H1 (cell line): Measurements from ENCODE around the gene CYBA. TPM values are rescaled to one million over a fixed set of nuclear protein-coding genes. Genes with fewer than 3 reads are reported as not detected.
A peak's percentile ranks its signal among the peaks of the same experiment; 100 is the strongest.

Source experiments
- CTCF ChIA-PET: fragments of 300-600 bp; sonication (Branson Sonifier 250); formaldehyde crosslinking; loops from one replicate; lab custom pipeline; 2021; ENCODE audit not compliant: partially characterized antibody; lab: Charles Lee
- POLR2A ChIA-PET: fragments of 300-600 bp; sonication (Branson Sonifier 250); formaldehyde crosslinking; loops from one replicate; lab custom pipeline; 2021; ENCODE audit warnings: inconsistent platforms; ENCODE audit not compliant: partially characterized antibody; lab: Charles Lee
- DNase-seq, 2 experiments: peaks; one replicate each; pipeline versions ENCODE4 v3.0.0 to v3.0.0-alpha.2; 2010 to 2022; ENCODE audit warnings: low spot score in 2 of 2, low read depth in 1 of 2, mixed read lengths in 1 of 2
- FAIRE-seq: peaks from 2 replicates; lab custom pipeline; 2011; peaks lifted over from hg19 to GRCh38; lab: Jason Lieb, UNC
- H2AFZ ChIP-seq: 2 replicates; pipeline ENCODE4 v1.8.1; 2012; ENCODE audit warnings: low read length, inconsistent platforms
- H2AK5ac ChIP-seq: 2 replicates; pipeline ENCODE4 v1.6.1; 2013; ENCODE audit warnings: low read depth, low read length
- H2BK120ac ChIP-seq: replicated peaks from 2 replicates; pipeline ENCODE3; 2013; ENCODE audit warnings: low read depth, low read length, inconsistent platforms
- H2BK12ac ChIP-seq: 2 replicates; pipeline ENCODE4 v1.6.1; 2013; ENCODE audit warnings: low read depth, low read length
- H2BK15ac ChIP-seq: 2 replicates; pipeline ENCODE4 v1.6.1; 2013; ENCODE audit warnings: low read length
- H2BK20ac ChIP-seq: 2 replicates; pipeline ENCODE4 v1.6.1; 2013; ENCODE audit warnings: low read length
- H2BK5ac ChIP-seq: 2 replicates; pipeline ENCODE4 v1.6.1; 2013; ENCODE audit warnings: low read depth, low read length
- H3K14ac ChIP-seq: 2 replicates; pipeline ENCODE4 v1.6.1; 2013; ENCODE audit warnings: inconsistent platforms; ENCODE audit not compliant: insufficient read length
- H3K18ac ChIP-seq: 2 replicates; pipeline ENCODE4 v1.6.1; 2013; ENCODE audit warnings: low read length; ENCODE audit errors: extremely low read depth
- H3K23ac ChIP-seq: 2 replicates; pipeline ENCODE4 v1.6.1; 2013; ENCODE audit warnings: inconsistent platforms; ENCODE audit not compliant: insufficient read length
- H3K23me2 ChIP-seq: 2 replicates; pipeline ENCODE4 v1.6.1; 2013; ENCODE audit warnings: low read depth, low read length
- H3K27ac ChIP-seq: 2 replicates; pipeline ENCODE4 v1.6.1; 2011; ENCODE audit warnings: low read depth, low read length, inconsistent platforms
- H3K27me3 ChIP-seq, 4 experiments: replicated peaks in 1 of 4; 1 replicate in 1 of 4; 2 replicates in 3 of 4; pipeline versions ENCODE4 v1.6.1 to v1.8.1; 2011 to 2013; ENCODE audit warnings: low read length in 3 of 4, mild to moderate bottlenecking in 3 of 4, inconsistent platforms in 2 of 4, mixed read lengths in 2 of 4, moderate library complexity in 1 of 4; ENCODE audit not compliant: control insufficient read depth in 3 of 4, insufficient read depth in 3 of 4; ENCODE audit errors: extremely low read depth in 1 of 4
- H3K36me3 ChIP-seq, 4 experiments: 2 replicates each; pipeline versions ENCODE4 v1.6.1 to v1.8.1; 2011 to 2013; ENCODE audit warnings: mild to moderate bottlenecking in 4 of 4, low read length in 3 of 4, moderate library complexity in 2 of 4, control low read depth in 1 of 4, inconsistent platforms in 1 of 4; ENCODE audit not compliant: insufficient read depth in 4 of 4, control insufficient read depth in 2 of 4
- H3K4ac ChIP-seq: replicated peaks from 2 replicates; pipeline ENCODE3; 2013; ENCODE audit warnings: low read length, low read depth, mixed read lengths, inconsistent platforms; ENCODE audit not compliant: insufficient read length
- H3K4me1 ChIP-seq, 4 experiments: replicated peaks in 1 of 4; 1 replicate in 1 of 4; 2 replicates in 3 of 4; pipeline versions ENCODE4 v1.6.1 to v1.8.1; 2011 to 2013; ENCODE audit warnings: low read length in 3 of 4, inconsistent platforms in 2 of 4, mixed read lengths in 1 of 4; ENCODE audit not compliant: insufficient read depth in 4 of 4, control insufficient read depth in 3 of 4
- H3K4me2 ChIP-seq, 2 experiments: 2 replicates each; pipeline versions ENCODE4 v1.6.1 to v1.8.1; 2011 to 2013; ENCODE audit warnings: low read depth in 2 of 2, low read length in 2 of 2, control low read depth in 1 of 2, inconsistent platforms in 1 of 2, mild to moderate bottlenecking in 1 of 2; ENCODE audit not compliant: insufficient read depth in 1 of 2
- H3K4me3 ChIP-seq, 4 experiments: fragments of 200-600, 300-600 bp in 1 of 4; sonication (generic), shearing (Covaris generic), sonication (Bioruptor Twin) in 1 of 4; 2 replicates each; pipeline versions ENCODE4 v1.5.1 to v1.8.1; 2011 to 2016; ENCODE audit warnings: low read length in 4 of 4, low read depth in 3 of 4, control low read depth in 2 of 4, inconsistent platforms in 2 of 4, mild to moderate bottlenecking in 2 of 4, mixed read lengths in 1 of 4, moderate library complexity in 1 of 4; ENCODE audit not compliant: insufficient read depth in 2 of 4; ENCODE audit errors: extremely low read depth in 1 of 4
- H3K56ac ChIP-seq: replicated peaks from 2 replicates; pipeline ENCODE3; 2013; ENCODE audit warnings: low read depth, mild to moderate bottlenecking, mixed read lengths, low read length, inconsistent platforms; ENCODE audit not compliant: insufficient read length
- H3K79me1 ChIP-seq: 2 replicates; pipeline ENCODE4 v1.6.1; 2013; ENCODE audit warnings: low read depth, low read length, control low read depth
- H3K79me2 ChIP-seq, 2 experiments: 2 replicates each; pipeline versions ENCODE4 v1.6.1 to v1.8.1; 2012 to 2013; ENCODE audit warnings: low read length in 2 of 2, mild to moderate bottlenecking in 2 of 2, inconsistent platforms in 1 of 2; ENCODE audit not compliant: insufficient read depth in 2 of 2, control insufficient read depth in 1 of 2
- H3K9ac ChIP-seq, 4 experiments: replicated peaks in 1 of 4; 1 replicate in 1 of 4; 2 replicates in 3 of 4; pipeline versions ENCODE4 v1.6.1 to v1.8.1; 2011 to 2013; ENCODE audit warnings: low read depth in 3 of 4, low read length in 3 of 4, control low read depth in 2 of 4, mild to moderate bottlenecking in 2 of 4, moderate library complexity in 2 of 4, inconsistent platforms in 1 of 4; ENCODE audit errors: extremely low read depth in 1 of 4
- H3K9me3 ChIP-seq, 2 experiments: 2 replicates each; pipeline versions ENCODE4 v1.6.1 to v1.8.1; 2012 to 2013; ENCODE audit warnings: mild to moderate bottlenecking in 2 of 2, moderate library complexity in 2 of 2, control low read depth in 1 of 2, inconsistent platforms in 1 of 2, low read depth in 1 of 2, low read length in 1 of 2, mixed read lengths in 1 of 2; ENCODE audit not compliant: insufficient read depth in 2 of 2
- H4K20me1 ChIP-seq, 2 experiments: replicated peaks in 1 of 2; 2 replicates each; pipeline versions ENCODE3 to v1.8.1; 2011 to 2013; ENCODE audit warnings: inconsistent platforms in 2 of 2, low read length in 2 of 2, mild to moderate bottlenecking in 1 of 2; ENCODE audit not compliant: insufficient read depth in 2 of 2, control insufficient read depth in 1 of 2
- H4K5ac ChIP-seq: 2 replicates; pipeline ENCODE4 v1.6.1; 2013; ENCODE audit warnings: low read length, low read depth, mixed read lengths, inconsistent platforms; ENCODE audit not compliant: insufficient read length
- H4K8ac ChIP-seq: 2 replicates; pipeline ENCODE4 v1.8.0; 2013; ENCODE audit warnings: mild to moderate bottlenecking, moderate library complexity, low read length, inconsistent platforms; ENCODE audit not compliant: insufficient read depth; ENCODE audit errors: extremely low read depth
- H4K91ac ChIP-seq: replicated peaks from 2 replicates; pipeline ENCODE3; 2013; ENCODE audit warnings: low read length, mixed read lengths, inconsistent platforms; ENCODE audit not compliant: insufficient read length
- CHD1 ChIP-seq: IDR thresholded peaks from 2 replicates; pipeline ENCODE4 v1.6.1; 2012; ENCODE audit warnings: low read depth, low read length, improper control_type of control experiment
- CREB1 ChIP-seq: IDR thresholded peaks from 2 replicates; pipeline ENCODE4 v1.6.1; 2012; ENCODE audit warnings: inconsistent platforms
- GABPA ChIP-seq: IDR thresholded peaks from 2 replicates; pipeline ENCODE4 v1.6.1; 2011; ENCODE audit warnings: mild to moderate bottlenecking, low read length, moderate library complexity, borderline replicate concordance; ENCODE audit not compliant: insufficient read depth
- NRF1 ChIP-seq: IDR thresholded peaks from 2 replicates; pipeline ENCODE4 v1.6.1; 2011; ENCODE audit warnings: mild to moderate bottlenecking, low read depth, low read length, improper control_type of control experiment
- POLR2A ChIP-seq, 2 experiments: IDR thresholded peaks; 1 replicate in 1 of 2; 2 replicates in 1 of 2; pipeline ENCODE4 v1.6.1; 2011; ENCODE audit warnings: low read depth in 2 of 2, low read length in 2 of 2, mild to moderate bottlenecking in 2 of 2; ENCODE audit errors: control extremely low read depth in 1 of 2
- RAD21 ChIP-seq, 2 experiments: IDR thresholded peaks in 1 of 2; conservative IDR thresholded peaks in 1 of 2; 2 replicates each; pipeline ENCODE4 v1.6.1; 2011; ENCODE audit warnings: low read depth in 2 of 2, low read length in 2 of 2, improper control_type of control experiment in 1 of 2, inconsistent platforms in 1 of 2, mild to moderate bottlenecking in 1 of 2, moderate library complexity in 1 of 2
- SIX5 ChIP-seq: IDR thresholded peaks from 2 replicates; pipeline ENCODE4 v1.6.1; 2011; ENCODE audit warnings: mild to moderate bottlenecking, low read depth, low read length
- SP4 ChIP-seq: IDR thresholded peaks from 2 replicates; pipeline ENCODE4 v1.6.1; 2012; ENCODE audit warnings: low read length, inconsistent platforms
- TBP ChIP-seq: IDR thresholded peaks from 2 replicates; pipeline ENCODE4 v1.6.1; 2011; ENCODE audit warnings: low read depth, low read length, improper control_type of control experiment
- WGBS, 2 experiments: shearing (Covaris generic) in 1 of 2; methylation state at CpG; one replicate each; pipeline versions ENCODE4 v1.1.6 to v1.1.7; 2013 to 2015; ENCODE audit warnings: low lambda C conversion rate in 2 of 2, mixed read lengths in 2 of 2, inconsistent platforms in 1 of 2, low coverage in 1 of 2, missing lambda C conversion rate in 1 of 2; ENCODE audit not compliant: insufficient replicate concordance in 2 of 2, insufficient coverage in 1 of 2, insufficient read length in 1 of 2; ENCODE audit errors: extremely low coverage in 1 of 2, missing lambda C conversion rate in 1 of 2; 5-methylcytosine and 5-hydroxymethylcytosine counted together
- polyA plus RNA-seq, 7 experiments: library from polyadenylated mRNA; depleted of rRNA in 3 of 7; stranded (reverse) in 5 of 7; unstranded in 2 of 7; fragments of >200 nt in 5 of 7; fragments of 200-250 nt in 2 of 7; gene quantifications; 1 replicate in 5 of 7; 2 replicates in 1 of 7; 4 replicates in 1 of 7; pipeline versions ENCODE4 v1.2.1 to v1.2.3, GENCODE V29; 2011 to 2013; ENCODE audit warnings: missing spikeins in 2 of 7, mixed read lengths in 2 of 7
- total RNA-seq: library from RNA; stranded (reverse); fragmentation: NEBNext Ultra II Directional; extraction: Animal tissue kit (Norgen Biotek cat#: 25700); gene quantifications from 2 replicates; pipeline ENCODE4 v1.2.1, GENCODE V29; 2021
- TF ChIP-seq, protein P1 (sequence below), 3 experiments: IDR thresholded peaks; 1 replicate in 2 of 3; 2 replicates in 1 of 3; pipeline versions ENCODE4 v1.5.1 to v1.6.1; 2011; ENCODE audit warnings: low read length in 3 of 3, mild to moderate bottlenecking in 3 of 3, inconsistent platforms in 2 of 3, low read depth in 1 of 3, moderate library complexity in 1 of 3; ENCODE audit not compliant: insufficient read depth in 1 of 3; ENCODE audit errors: control extremely low read depth in 1 of 3

The CYBA gene
- total and polyA plus RNA-seq, 2 of the 8 experiments (the other 6 are each of a cell fraction or from before 2014, with no cell fraction given), result 136 to 254 TPM

GRCh38 chr16:88697831-88698615 is 47.2 kb upstream of the CYBA start:
- H3K79me2 ChIP-seq, result no peaks in the 10 kb centered on the region; a peak in 1 of 4 replicates
- no peak for FAIRE-seq
- H2BK120ac ChIP-seq, result no peak overlapping the region
- no peak overlapping the region for H3K4me2 ChIP-seq
- 92% methylated on average over 30 of the region's 37 CpGs; no CpG with 5 or more reads in 1 of the 2 experiments for WGBS, 2 experiments
- H3K23me2 ChIP-seq, result no peaks in the 10 kb centered on the region
- H3K56ac ChIP-seq, result no peak overlapping the region
- H3K23ac ChIP-seq, result no peak overlapping the region
- H4K20me1 ChIP-seq, result peaks cover 2 to 3% of the 10 kb centered on the region in 2 experiments
- no peak for DNase-seq
- H4K91ac ChIP-seq, result no peak overlapping the region
- H4K5ac ChIP-seq, result no peak overlapping the region
- peaks cover 0 to 15% (median 4%) of the 10 kb centered on the region in 4 experiments; a peak in 4 of 8 replicates for H3K36me3 ChIP-seq
- no peak overlapping the region for H3K18ac ChIP-seq
- no peaks in the 10 kb centered on the region for H3K4me1 ChIP-seq
- no peak overlapping the region for H2BK5ac ChIP-seq
- no peak overlapping the region for H3K4ac ChIP-seq
- peaks cover 5% of the 10 kb centered on the region; the same call in 1 of the 2 replicates for H3K79me1 ChIP-seq
- POLR2A ChIA-PET, result interaction anchor here (1.0 to 1.6 kb wide), 3 partner anchors 9 to 25 kb away, joined by 3 to 6 read pairs (median 3); partner anchors contain the start of gene CTU2
- no peaks in the 10 kb centered on the region for H3K27me3 ChIP-seq
- H3K14ac ChIP-seq, result no peak overlapping the region
- H2AK5ac ChIP-seq, result no peak overlapping the region
- H3K9me3 ChIP-seq, result no peaks in the 10 kb centered on the region
- no peak overlapping the region for H2AFZ ChIP-seq
- no peak overlapping the region for H3K4me3 ChIP-seq
- no peak overlapping the region for H2BK15ac ChIP-seq
- H3K27ac ChIP-seq, result no peak overlapping the region
- H3K9ac ChIP-seq, result no peak overlapping the region
- CTCF ChIA-PET, result interaction anchor here (0.7 to 6.5 kb wide), 12 partner anchors 8 to 153 kb away, joined by 3 to 37 read pairs (median 4); no protein-coding TSS in a partner anchor
- H4K8ac ChIP-seq, result peak overlapping the region; percentile 51; the same call in 1 of the 2 replicates
- no peak overlapping the region for H2BK20ac ChIP-seq
- no peak overlapping the region for H2BK12ac ChIP-seq
- no peak for TF ChIP-seq NRF1
- TF ChIP-seq RAD21 (IDR thresholded peaks at IDR 0.05 in 1 of 2, conservative IDR thresholded peaks at IDR 0.05 in 1 of 2; ENCODE audit: low read depth in 2 of 2, low read length in 2 of 2), result peak; percentile 67 to 69
- TF ChIP-seq, protein P1, sequence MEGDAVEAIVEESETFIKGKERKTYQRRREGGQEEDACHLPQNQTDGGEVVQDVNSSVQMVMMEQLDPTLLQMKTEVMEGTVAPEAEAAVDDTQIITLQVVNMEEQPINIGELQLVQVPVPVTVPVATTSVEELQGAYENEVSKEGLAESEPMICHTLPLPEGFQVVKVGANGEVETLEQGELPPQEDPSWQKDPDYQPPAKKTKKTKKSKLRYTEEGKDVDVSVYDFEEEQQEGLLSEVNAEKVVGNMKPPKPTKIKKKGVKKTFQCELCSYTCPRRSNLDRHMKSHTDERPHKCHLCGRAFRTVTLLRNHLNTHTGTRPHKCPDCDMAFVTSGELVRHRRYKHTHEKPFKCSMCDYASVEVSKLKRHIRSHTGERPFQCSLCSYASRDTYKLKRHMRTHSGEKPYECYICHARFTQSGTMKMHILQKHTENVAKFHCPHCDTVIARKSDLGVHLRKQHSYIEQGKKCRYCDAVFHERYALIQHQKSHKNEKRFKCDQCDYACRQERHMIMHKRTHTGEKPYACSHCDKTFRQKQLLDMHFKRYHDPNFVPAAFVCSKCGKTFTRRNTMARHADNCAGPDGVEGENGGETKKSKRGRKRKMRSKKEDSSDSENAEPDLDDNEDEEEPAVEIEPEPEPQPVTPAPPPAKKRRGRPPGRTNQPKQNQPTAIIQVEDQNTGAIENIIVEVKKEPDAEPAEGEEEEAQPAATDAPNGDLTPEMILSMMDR (IDR thresholded peaks at IDR 0.05; ENCODE audit: control extremely low read depth in 1 of 3, insufficient read depth in 1 of 3, low read depth in 1 of 3, low read length in 3 of 3), result peak; percentile 67 to 76 (median 76)
- TF ChIP-seq CHD1, result no peak
- no peak for TF ChIP-seq TBP
- TF ChIP-seq CREB1, result no peak
- no peak for TF ChIP-seq POLR2A (IDR thresholded peaks at IDR 0.05; ENCODE audit: control extremely low read depth in 1 of 2, low read depth in 2 of 2, low read length in 2 of 2)
- no peak for TF ChIP-seq SIX5
- TF ChIP-seq SP4, result no peak
- peak; percentile 71; the same call in 1 of the 2 replicates for TF ChIP-seq GABPA
